Measurements from ENCODE around the gene TAX1BP1. TPM values are rescaled to one million over a fixed set of nuclear protein-coding genes. Genes with fewer than 3 reads are reported as not detected.
A peak's percentile ranks its signal among the peaks of the same experiment; 100 is the strongest.

Gene TAX1BP1
- total and polyA plus RNA-seq, 2 of the 13 experiments (the other 11 are each of a cell fraction or from before 2014, with no cell fraction given), result 95.2 to 98.9 TPM

DNA sequence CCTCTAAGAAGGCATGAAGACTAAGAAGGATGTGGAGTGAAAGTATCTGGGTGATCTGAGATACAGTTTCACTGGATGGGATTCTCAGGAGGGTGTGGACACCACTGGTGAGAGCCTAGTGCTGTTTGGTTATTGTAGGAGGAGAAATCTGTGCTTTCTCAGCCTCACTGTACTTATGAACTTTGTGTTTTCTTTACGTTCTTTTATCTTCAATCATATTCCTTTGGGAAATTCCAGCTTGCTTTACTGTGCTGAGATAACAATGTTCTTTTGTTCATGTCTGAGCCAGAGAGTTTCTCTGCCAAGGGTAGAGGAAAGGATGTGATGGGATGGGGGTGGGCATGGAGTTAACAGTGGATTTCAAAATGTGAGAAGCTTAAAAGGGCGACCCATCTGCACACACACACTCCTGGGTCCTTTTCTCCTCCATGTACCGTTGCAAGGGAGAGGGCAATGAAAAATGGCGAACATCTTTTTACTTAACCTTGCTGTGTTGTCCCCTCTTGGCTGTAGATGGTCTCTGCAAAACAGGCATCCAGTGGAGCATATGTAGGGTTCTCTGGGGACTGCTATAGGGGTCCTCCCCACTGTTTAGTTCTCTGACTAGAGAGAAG lies 25.0 kb upstream of the TAX1BP1 start (continued):
- TF ChIP-seq PRDM10 (CRISPR knock-in tag; IDR thresholded peaks at IDR 0.05; ENCODE audit: low read depth) (peak; percentile 97), PTBP1 (IDR thresholded peaks at IDR 0.05; ENCODE audit: low read depth, low read length, poor library complexity, severe bottlenecking) (no peak), NR2F6 (IDR thresholded peaks at IDR 0.05) (no peak), NR2F6 (CRISPR knock-in tag; IDR thresholded peaks at IDR 0.05) (no peak), PHF21A (CRISPR knock-in tag; IDR thresholded peaks at IDR 0.05) (peak; percentile 33; the same call in 1 of the 2 replicates), TCF7 (IDR thresholded peaks at IDR 0.05; ENCODE audit: low read depth) (0 out of 2 replicates have a peak, but pooled peaks have one; percentile 19), ARID3A (IDR thresholded peaks at IDR 0.05; ENCODE audit: low read depth, low read length) (0 out of 2 replicates have a peak, but pooled peaks have one; percentile 9)
- TF ChIP-seq, protein P1, sequence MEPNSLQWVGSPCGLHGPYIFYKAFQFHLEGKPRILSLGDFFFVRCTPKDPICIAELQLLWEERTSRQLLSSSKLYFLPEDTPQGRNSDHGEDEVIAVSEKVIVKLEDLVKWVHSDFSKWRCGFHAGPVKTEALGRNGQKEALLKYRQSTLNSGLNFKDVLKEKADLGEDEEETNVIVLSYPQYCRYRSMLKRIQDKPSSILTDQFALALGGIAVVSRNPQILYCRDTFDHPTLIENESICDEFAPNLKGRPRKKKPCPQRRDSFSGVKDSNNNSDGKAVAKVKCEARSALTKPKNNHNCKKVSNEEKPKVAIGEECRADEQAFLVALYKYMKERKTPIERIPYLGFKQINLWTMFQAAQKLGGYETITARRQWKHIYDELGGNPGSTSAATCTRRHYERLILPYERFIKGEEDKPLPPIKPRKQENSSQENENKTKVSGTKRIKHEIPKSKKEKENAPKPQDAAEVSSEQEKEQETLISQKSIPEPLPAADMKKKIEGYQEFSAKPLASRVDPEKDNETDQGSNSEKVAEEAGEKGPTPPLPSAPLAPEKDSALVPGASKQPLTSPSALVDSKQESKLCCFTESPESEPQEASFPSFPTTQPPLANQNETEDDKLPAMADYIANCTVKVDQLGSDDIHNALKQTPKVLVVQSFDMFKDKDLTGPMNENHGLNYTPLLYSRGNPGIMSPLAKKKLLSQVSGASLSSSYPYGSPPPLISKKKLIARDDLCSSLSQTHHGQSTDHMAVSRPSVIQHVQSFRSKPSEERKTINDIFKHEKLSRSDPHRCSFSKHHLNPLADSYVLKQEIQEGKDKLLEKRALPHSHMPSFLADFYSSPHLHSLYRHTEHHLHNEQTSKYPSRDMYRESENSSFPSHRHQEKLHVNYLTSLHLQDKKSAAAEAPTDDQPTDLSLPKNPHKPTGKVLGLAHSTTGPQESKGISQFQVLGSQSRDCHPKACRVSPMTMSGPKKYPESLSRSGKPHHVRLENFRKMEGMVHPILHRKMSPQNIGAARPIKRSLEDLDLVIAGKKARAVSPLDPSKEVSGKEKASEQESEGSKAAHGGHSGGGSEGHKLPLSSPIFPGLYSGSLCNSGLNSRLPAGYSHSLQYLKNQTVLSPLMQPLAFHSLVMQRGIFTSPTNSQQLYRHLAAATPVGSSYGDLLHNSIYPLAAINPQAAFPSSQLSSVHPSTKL (CRISPR knock-in tag; IDR thresholded peaks at IDR 0.05), result peak; percentile 43; the same call in 1 of the 2 replicates
